Ovary (tissue), 9 donors: ENCODE measurements around the gene TLR3. TPM values are rescaled to one million over a fixed set of nuclear protein-coding genes. Genes with fewer than 3 reads are reported as not detected.

ENCODE experiments used
- DNase-seq, 5 donors: peaks; one replicate each; pipeline ENCODE4 v3.0.0-alpha.2; 2019 to 2020
- H3K27ac ChIP-seq, 2 donors: fragments of 200-600 bp; one replicate each; pipeline versions ENCODE4 v1.5.1 to v1.8.0; 2019 to 2022
- H3K27me3 ChIP-seq: fragments of 200-600 bp; one replicate; pipeline ENCODE4 v1.8.0; 2022
- H3K36me3 ChIP-seq: fragments of 200-600 bp; sonication (generic); one replicate; pipeline ENCODE4 v1.5.1; 2019
- H3K4me1 ChIP-seq: one replicate; pipeline ENCODE4 v1.8.1; 2013; ENCODE audit warnings: mild to moderate bottlenecking, moderate library complexity; ENCODE audit not compliant: insufficient read depth
- H3K4me3 ChIP-seq: fragments of 200-600 bp; sonication (generic); one replicate; pipeline ENCODE4 v1.5.1; 2017
- H3K9me3 ChIP-seq, 2 donors: fragments of 200-600 bp in 1 of 2; sonication (generic) in 1 of 2; one replicate each; pipeline versions ENCODE4 v1.5.1 to v1.8.1; 2013 to 2019; ENCODE audit warnings: mild to moderate bottlenecking in 1 of 2, moderate library complexity in 1 of 2
- EP300 ChIP-seq: sonication (generic); formaldehyde crosslinking; IDR thresholded peaks from one replicate; pipeline ENCODE4 v1.6.1; 2017; ENCODE audit warnings: antibody characterized with exemption
- POLR2A ChIP-seq: fragments of 450-650 bp; IDR thresholded peaks from one replicate; pipeline ENCODE4 v1.6.1; 2017; ENCODE audit warnings: antibody characterized with exemption, mild to moderate bottlenecking, moderate library complexity
- WGBS, 3 donors: extraction: QIAGEN DNeasy Blood & Tissue Kit in 1 of 3; methylation state at CpG; one replicate each; pipeline versions ENCODE4 v1.1.5 to v1.1.7; 2013 to 2017; 5-methylcytosine and 5-hydroxymethylcytosine counted together
- intact Hi-C, 4 donors: fragments of 100-400 bp; cut with DNase I; formaldehyde crosslinking; loops; one replicate each; pipeline versions ENCODE4 v1.11.0 to v1.15.1; 2022 to 2023
- polyA plus RNA-seq, 2 donors: library from polyadenylated mRNA; stranded (reverse); fragments of 200-250 nt in 1 of 2; fragments of 350-450 nt in 1 of 2; fragmentation: Illumina TruSeq in 1 of 2; extraction: RNeasy Lipid Tissue Mini Kit (QIAGEN cat#74804) in 1 of 2; gene quantifications; one replicate each; pipeline ENCODE4 v1.2.3, GENCODE V29; 2013 to 2014
- total RNA-seq, 7 donors: library from RNA; depleted of rRNA in 2 of 7; stranded (reverse); fragments of >200 nt in 2 of 7; fragmentation: NEBNext Ultra II Directional in 3 of 7; extraction: Animal tissue kit (Norgen Biotek cat#: 25700) in 3 of 7; gene quantifications; one replicate each; pipeline versions ENCODE4 v1.1.0 to v1.2.4, GENCODE V29; 2016 to 2023
- TF ChIP-seq, protein P1 (sequence below), 3 donors: fragments of 450-650 bp in 2 of 3; fragments of 200-600 bp in 1 of 3; IDR thresholded peaks; one replicate each; pipeline versions ENCODE4 v1.5.1 to v1.8.0; 2016 to 2022; ENCODE audit warnings: antibody characterized with exemption in 3 of 3, mild to moderate bottlenecking in 1 of 3
- donor health status: DM: no; HTN: no; CAD: no; lungs with moderate emphysema.
- donor health status: DM: no; HTN: no; CAD: no.
- donor health status: Bipolar disorder and iron deficiency.
- donor health status: DM: yes; HTN: yes; CAD: no.
- donor health status: DM: no; HTN: no; CAD: no.
- donor health status: DM: yes; HTN: yes; CAD: no.

The TLR3 gene
- total and polyA plus RNA-seq, 9 donors: 2.2 to 14.8 (median 9.4) TPM

DNA sequence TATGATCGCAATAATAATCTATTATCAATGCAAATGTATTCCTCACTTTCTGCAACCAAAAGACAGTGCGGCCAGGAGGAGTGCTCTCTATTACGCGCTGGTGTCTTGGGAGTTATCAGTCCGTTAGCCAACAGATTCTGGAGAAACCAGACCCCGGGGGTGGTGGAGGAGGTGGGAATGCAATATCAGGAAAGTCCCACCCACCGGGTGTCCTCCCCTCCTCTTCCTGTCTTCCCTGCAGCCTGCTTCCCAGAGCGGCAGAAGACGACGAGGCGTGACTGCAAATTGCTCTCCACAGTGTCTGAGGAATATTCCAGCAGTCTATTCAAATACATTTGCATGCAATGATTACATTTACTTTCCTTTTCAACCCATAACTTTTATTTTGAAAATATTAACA lies 17.9 kb upstream of the TLR3 start:
- H3K36me3 ChIP-seq: no peaks in the 10 kb centered on the region
- H3K9me3 ChIP-seq: no peaks in the 10 kb centered on the region
- no peaks in the 10 kb centered on the region for H3K4me1 ChIP-seq
- H3K27ac ChIP-seq: no peak overlapping the region
- H3K27me3 ChIP-seq: no peaks in the 10 kb centered on the region
- H3K4me3 ChIP-seq: no peak overlapping the region
- TF ChIP-seq POLR2A (no peak), EP300 (no peak)
- TF ChIP-seq, protein P1, sequence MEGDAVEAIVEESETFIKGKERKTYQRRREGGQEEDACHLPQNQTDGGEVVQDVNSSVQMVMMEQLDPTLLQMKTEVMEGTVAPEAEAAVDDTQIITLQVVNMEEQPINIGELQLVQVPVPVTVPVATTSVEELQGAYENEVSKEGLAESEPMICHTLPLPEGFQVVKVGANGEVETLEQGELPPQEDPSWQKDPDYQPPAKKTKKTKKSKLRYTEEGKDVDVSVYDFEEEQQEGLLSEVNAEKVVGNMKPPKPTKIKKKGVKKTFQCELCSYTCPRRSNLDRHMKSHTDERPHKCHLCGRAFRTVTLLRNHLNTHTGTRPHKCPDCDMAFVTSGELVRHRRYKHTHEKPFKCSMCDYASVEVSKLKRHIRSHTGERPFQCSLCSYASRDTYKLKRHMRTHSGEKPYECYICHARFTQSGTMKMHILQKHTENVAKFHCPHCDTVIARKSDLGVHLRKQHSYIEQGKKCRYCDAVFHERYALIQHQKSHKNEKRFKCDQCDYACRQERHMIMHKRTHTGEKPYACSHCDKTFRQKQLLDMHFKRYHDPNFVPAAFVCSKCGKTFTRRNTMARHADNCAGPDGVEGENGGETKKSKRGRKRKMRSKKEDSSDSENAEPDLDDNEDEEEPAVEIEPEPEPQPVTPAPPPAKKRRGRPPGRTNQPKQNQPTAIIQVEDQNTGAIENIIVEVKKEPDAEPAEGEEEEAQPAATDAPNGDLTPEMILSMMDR (IDR thresholded peaks at IDR 0.05): no peak
- no peak for DNase-seq
- intact Hi-C loops: no loop called here
- WGBS, 3 donors: 67 to 76% (median 75%) methylated on average over 11 of the region's 11 CpGs

DNA sequence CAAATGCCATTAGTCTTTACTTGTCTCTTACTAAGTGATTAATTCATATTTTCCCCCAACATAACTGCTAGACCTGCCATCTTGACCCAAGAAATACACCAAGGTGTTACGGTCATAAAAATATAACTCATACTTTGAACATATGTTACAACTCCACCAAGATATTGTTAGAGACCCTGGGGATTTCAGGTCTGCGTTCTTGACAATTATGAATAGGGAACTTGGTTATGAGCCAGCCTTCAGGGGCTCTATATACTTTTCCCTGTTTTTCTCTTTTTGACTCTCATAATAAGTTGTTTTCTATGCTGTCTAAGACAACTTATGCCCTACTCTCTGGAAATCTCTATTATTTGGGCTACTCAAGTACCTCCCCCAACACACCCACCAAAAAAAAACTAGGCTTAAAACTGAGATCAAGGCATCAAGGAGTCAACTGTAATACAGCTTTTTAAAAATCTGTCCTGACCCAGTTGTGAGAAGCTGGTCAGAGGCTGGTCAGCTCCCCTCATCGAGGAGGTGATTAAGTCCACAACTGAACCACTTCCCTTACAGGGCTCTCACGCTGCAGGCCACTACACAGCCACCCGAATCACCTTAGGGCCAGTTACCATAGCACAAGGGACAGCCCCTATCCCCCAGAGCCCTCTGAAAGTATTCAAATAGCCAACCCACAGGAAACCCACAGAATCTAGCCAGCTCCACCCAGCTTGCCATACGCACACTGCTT lies 10.5 kb upstream of the TLR3 start:
- TF ChIP-seq POLR2A (no peak), EP300 (no peak)
- TF ChIP-seq, protein P1 (IDR thresholded peaks at IDR 0.05): no peak
- intact Hi-C loops: no loop called here
- no peaks in the 10 kb centered on the region for H3K9me3 ChIP-seq
- no peak overlapping the region for H3K4me3 ChIP-seq
- no peaks in the 10 kb centered on the region for H3K36me3 ChIP-seq
- H3K4me1 ChIP-seq: no peaks in the 10 kb centered on the region
- H3K27ac ChIP-seq: no peak overlapping the region
- 85 to 90% (median 88%) methylated on average over 6 of the region's 6 CpGs for WGBS, 3 donors
- DNase-seq: no peak
- no peaks in the 10 kb centered on the region for H3K27me3 ChIP-seq

DNA sequence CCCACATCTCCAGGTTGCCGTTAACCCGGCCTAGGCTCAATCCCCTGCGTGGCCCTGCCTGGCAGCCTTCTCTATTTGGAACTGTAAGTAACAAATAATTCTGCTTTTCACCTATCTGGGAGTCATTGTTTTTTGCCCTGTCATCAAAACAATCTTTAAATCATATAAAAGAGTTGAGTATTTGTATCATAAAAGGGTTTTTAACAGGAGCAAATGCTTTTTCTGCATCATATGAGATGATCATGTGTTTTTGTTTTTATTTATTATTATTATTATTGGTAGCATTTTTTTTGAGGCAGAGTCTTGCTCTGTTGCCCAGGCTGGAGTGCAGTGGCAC lies 10.0 kb upstream of the TLR3 start:
- no peak overlapping the region for H3K4me3 ChIP-seq
- no peaks in the 10 kb centered on the region for H3K36me3 ChIP-seq
- TF ChIP-seq POLR2A (no peak), EP300 (no peak)
- TF ChIP-seq, protein P1 (IDR thresholded peaks at IDR 0.05): no peak
- intact Hi-C loops: no loop called here
- H3K27ac ChIP-seq: no peak overlapping the region
- no peaks in the 10 kb centered on the region for H3K9me3 ChIP-seq
- WGBS, 3 donors: 86 to 91% (median 88%) methylated on average over 3 of the region's 3 CpGs
- no peaks in the 10 kb centered on the region for H3K27me3 ChIP-seq
- H3K4me1 ChIP-seq: no peaks in the 10 kb centered on the region
- no peak for DNase-seq

DNA sequence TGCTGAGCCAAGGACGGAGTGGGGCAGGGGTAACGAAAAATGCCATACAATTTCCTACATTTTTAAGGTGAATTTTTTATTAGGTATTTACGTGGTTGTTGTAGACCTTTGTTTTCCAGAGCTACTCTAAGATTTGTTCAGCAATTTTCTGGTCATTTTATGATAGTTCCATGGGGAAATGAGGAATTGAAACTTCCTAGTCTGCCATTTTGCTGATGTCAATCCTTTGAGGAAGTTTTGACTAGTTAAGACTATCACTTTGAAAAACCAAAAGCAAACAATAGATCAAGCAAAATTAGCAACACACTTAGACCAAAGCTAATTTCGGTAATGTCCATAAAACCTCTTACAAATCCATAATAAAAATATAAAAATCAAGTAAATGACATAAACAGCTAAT lies 7.0 kb upstream of the TLR3 start:
- no peak for TF ChIP-seq POLR2A
- TF ChIP-seq, protein P1 (IDR thresholded peaks at IDR 0.05): no peak
- no peak for TF ChIP-seq EP300
- no peak overlapping the region for H3K4me3 ChIP-seq
- intact Hi-C loops: loop anchor here in 1 of 4 donors (10.0 kb wide), 1 partner anchor 73 kb away; no protein-coding TSS in a partner anchor

More for the DNA sequence above, 7.0 kb upstream of the TLR3 start:
- Histone ChIP-seq H3K27me3 (no peaks in the 10 kb centered on the region), H3K4me1 (no peaks in the 10 kb centered on the region), H3K27ac (no peak overlapping the region), H3K36me3 (no peaks in the 10 kb centered on the region), H3K9me3 (no peaks in the 10 kb centered on the region)
- WGBS, 3 donors: 88 to 94% (median 92%) methylated on average over 4 of the region's 4 CpGs
- no peak for DNase-seq
